DMS153 treated with DMSO at 0.1 percent for 48 hours (cell line): ENCODE measurements around the gene COPG1.
"Not testable (repeated sequence)": the region's sequence is repeated elsewhere in the genome, so short reads cannot be mapped to it uniquely, and the experiment has no call there.

Source experiments
- DNase-seq: peaks from one replicate; lab custom pipeline; 2025; ENCODE audit not compliant: unreplicated experiment; lab: John Stamatoyannopoulos, UW

Gene COPG1

GRCh38 chr3:129240436-129240835, 9.0 kb upstream of the COPG1 start:
- no peak for DNase-seq

DNA sequence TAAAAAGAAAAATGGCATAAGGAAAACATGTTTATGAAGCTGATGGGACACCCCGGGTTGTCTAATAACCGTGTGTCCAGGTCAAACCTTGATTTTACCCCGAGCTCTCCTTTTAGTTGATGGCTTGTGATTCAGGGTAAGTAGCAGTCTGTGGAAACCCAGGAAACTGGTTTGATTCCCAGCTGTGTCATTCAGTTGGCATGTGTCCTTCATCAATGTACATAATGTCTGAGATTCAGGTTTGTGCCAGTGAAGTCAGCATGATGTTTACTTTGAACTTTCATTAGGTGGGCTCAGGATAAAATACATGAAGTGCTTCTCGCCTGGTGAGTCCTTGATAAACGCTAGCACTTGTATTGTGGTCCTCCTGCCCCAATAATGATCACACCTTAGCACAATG, 4.3 kb upstream of the COPG1 start:
- DNase-seq: no peak

DNA sequence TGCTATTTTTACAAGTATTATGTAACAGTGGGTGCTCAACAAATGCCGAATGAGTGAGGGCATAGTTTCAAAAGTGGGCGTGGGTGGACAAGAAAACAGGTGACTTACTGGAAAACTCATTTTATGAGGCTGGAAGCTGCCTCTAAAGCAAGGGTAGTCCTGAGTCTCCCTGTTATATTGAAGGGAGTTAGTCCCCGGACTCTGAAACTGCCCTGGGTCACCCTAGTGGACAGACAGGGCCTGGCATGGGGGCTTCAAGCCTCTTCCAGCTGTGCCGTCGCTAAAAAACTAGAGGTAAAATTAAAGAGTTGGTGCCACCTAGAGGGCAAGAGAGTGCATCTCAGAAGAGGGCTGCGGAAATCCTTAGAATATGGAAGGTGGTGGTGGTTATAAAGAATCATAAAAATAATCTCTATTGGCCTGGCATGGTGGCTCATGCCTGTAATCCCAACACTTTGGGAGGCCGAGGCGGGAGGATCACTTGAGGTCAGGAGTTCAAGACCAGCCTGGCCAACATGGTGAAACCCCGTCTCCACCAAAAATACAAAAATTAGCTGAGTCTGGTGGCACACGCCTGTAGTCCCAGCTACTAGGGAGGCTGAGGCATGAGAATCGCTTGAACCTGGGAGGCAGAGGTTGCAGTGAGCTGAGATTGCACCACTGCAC, 3.6 kb upstream of the COPG1 start:
- peak; percentile 74 for DNase-seq

DNA sequence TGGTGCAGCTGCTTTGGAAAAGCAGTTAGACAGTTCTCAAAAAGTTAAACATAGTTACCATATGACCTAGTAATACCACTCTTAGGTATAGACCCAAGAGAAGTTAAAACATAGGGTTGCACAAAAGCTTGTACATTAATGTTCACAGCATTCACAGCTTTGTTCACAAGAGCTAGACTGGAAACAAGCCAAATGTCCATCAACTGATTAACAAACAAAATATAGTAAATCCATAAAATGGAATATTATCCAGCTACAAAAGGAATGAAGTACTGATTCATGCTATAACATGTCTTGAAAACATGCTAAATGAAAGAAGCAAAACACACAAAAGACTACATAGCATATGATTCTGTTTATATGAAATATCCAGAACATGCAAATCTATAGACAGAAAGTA, 2.8 kb upstream of the COPG1 start:
- no peak for DNase-seq

DNA sequence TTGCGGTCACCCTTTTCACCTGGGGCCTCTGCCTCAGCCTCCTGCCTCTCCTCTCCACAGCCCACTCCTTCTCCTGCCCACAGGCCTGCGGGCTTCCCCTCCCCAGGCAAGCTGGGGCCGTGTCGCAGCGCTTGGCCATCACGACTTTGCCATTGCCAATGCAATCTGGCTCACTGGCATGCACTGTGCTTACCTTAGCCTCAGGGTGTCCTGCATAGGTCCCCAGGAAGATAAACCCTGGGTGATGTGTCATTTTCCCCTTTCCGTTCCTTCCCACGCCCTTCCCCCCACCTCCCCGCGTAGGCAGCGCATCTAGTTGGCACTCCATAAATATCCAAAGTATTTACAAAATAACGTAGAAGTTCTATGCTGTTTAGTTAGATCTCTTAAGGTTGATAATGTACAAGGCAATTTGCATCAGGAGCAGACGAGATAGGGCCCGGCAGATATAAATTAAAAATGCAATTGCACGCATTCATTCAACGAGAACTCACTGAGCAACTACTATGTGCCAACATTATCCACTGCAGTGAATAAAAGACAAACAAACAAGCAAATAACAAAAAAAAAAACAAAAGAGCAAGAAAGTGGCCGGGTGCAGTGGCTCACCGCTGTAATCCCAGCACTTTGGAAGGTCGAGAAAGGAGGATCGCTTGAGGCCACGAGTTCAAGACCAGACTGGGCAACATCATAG, 973 bp upstream of the COPG1 start:
- no peak for DNase-seq

- DNase-seq: no peak
Observed at GRCh38 chr3:129252748-129253147, 3.3 kb downstream of the COPG1 start.

DNA sequence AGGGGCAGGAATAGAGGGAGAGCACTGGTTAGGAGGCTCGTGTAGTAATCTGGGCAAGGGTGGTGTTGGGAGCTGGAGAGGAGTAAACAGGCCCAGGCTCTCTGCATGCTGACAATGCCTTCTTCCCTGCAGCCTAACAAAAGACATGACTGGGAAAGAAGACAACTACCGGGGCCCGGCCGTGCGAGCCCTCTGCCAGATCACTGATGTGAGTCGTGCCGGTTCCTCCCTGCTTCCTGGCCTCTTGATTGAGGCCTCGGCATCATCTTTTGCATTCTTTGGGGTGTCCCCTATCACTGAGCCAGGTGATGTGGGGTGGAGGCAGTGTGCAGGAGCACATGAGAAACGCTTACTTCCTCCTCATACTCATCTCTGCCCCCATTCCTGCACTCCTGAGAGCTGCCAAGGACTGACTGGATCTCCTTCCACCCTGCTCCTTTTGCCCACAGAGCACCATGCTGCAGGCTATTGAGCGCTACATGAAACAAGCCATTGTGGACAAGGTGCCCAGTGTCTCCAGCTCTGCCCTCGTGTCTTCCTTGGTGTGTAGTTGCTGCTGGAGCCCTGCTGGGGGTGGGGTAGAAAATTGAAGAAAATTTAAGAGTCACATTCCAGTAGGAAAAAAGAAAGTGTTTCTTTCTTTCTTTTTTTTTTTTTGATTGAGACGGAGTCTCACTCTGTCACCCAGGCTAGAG, 5.3 kb downstream of the COPG1 start:
- DNase-seq: no peak

DNA sequence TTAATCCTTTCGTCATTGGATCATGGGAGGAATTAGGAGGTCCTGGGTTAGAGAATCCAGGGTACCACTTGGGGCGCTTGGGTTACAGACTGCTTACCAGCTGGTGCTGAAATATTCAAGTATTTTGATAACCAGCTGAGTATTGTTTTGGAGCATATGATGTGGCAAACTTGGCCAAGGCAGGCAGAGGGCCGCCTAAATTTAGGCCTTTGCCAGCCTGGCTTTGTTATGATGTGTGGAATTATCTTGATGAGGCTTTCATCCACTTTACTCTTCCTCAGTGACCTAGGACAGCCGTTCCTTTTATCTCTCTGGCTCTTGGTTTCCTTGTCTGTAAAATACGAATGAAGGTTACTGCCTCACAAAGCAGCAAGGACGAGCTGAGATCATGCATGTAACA, 6.9 kb downstream of the COPG1 start:
- no peak for DNase-seq

DNA sequence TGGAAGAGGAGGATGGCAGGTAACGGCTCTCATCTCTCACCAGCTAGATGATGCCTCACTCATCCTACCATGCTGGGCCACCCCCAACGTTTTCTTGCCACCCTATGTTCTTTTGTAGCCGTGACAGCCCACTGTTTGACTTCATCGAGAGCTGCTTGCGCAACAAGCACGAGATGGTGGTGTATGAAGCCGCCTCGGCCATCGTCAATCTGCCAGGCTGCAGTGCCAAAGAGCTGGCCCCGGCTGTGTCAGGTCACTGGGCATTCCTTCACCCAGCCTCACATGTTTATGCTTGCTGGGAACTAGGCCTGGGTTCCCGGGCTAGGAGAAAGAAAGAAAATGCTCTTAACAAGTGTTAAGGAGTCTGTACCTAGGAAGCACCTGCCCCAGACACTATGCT, 8.2 kb downstream of the COPG1 start:
- no peak for DNase-seq

DNA sequence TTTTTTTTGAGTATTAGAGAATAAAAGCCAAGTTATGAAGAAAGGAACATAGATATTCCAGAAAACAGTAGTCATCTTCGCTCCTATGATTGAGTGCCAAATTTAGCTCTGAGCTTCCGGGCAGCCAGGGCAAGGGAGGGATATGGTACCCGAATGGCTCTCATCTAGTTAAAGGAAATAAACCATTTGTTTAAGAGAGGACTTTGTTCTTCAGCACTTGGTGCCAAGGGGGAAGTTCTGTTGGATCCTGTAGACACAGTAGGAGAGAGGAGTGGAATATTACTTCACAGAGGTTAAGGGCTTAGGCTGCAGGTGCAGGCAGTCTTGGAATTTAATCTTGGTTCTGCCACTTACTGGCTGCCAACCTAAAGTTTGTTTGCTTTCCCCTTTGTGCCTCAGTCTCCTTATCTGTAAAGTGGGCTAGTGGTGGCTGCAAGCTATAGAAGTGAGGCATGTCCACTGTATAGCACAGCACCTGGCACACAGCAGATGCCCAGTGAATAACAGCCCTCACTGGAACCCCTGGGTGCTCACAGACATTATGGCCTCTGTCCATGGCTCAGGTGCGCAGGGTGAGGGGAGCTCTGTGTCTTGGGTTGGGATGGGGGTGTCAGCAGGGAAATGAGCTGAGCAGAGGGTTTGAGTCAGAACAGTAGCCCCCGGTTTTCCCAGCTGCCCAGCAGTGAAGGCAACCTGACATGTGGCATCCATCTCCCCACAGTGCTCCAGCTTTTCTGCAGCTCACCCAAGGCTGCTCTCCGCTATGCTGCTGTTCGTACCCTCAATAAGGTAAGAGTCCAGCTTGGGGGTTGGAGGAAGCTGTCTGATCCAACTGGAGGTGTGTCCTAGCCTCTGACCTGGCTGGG, 10.4 kb downstream of the COPG1 start:
- DNase-seq: no peak

DNA sequence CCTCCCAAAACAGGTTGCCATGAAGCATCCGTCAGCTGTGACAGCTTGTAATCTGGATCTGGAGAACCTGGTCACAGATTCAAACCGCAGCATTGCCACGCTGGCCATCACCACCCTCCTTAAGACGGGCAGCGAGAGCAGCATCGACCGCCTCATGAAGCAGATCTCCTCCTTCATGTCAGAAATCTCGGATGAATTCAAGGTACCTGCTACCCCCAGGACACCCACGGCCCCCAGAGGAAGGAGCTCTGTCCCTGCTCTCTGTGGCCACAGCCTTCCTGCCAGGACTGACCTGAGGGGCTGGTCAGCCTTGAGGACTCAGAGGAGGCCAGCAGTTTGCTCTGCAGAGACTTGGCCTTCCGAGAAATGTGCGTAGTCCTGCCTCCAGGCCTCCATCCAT, 11.2 kb downstream of the COPG1 start:
- DNase-seq: no peak

DNA sequence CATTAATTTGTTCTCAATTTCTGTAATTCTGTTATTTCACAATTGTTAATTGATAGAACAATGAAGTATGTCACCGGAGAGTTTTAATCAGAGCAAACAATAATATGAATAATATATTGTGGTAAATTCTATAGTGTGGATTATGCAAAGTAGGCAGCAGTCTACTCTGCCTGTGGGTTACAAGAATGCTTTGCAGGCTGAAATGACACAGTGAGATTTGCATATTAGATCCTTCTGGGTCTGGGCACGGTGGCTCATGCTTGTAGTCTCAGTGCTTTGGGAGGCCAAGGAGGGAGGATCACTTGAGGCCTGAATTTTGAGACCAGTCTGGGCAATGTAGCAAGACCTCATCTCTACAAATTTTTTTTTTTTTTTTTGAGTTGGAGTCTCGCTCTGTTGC, 12.5 kb downstream of the COPG1 start:
- no peak for DNase-seq

DNA sequence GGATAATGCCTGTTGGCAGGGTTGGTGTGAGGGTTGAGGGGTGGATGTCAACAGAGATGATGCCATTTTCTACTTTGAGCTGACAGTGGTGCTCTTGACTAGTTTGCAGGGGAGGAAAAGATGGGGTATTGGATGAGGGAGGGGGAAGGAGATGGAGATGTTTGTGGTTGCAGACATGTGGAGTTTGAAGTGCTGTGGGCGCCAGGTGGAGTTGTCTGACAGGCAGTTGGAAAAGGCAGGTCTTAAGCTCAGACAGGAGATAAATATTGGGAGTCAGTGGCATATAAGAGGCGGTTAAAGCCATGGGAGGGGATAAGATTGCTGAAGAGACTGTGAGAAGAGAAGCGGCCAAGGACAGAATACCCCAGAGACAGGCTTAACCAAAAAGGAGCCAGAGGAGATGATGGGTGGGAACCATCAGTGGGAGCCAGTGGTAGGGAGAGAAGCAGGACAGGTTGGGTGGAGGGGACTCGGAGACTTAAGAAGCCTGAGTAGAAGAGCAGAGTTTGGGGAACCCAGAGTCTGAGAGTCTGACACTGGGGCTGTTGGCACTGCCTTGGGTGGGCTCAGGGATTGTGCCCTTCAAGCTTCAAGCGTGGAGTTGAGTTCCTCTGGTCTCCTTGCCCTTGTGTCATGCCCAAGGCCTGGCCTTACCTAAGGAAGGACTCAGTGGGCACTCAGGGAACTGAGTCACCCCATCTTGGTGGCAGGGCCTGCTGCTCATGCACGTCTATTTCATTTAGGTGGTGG, 13.9 kb downstream of the COPG1 start:
- no peak for DNase-seq

DNA sequence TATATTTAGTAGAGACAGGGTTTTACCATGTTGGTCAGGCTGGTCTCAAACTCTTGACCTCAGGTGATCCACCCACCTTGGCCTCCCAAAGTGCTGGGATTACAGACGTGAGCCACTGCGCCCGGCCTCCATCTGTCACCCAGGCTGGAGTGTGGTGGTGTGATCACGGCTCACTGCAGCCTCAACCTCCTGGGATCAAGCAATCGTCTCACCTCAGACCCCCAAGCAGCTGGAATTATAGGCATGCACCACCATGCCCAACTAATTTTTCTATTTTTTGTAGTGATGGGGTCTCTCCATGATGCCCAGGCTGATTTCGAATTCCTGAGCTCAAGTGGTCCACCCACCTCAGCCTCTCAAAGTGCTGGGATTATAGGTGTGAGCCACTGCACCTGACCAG, 15.6 kb downstream of the COPG1 start:
- not testable (repeated sequence) for DNase-seq

- no peak for DNase-seq
Observed at GRCh38 chr3:129266651-129267050, 17.2 kb downstream of the COPG1 start.

GRCh38 chr3:129268396-129268795, 19.0 kb downstream of the COPG1 start:
- DNase-seq: no peak

DNA sequence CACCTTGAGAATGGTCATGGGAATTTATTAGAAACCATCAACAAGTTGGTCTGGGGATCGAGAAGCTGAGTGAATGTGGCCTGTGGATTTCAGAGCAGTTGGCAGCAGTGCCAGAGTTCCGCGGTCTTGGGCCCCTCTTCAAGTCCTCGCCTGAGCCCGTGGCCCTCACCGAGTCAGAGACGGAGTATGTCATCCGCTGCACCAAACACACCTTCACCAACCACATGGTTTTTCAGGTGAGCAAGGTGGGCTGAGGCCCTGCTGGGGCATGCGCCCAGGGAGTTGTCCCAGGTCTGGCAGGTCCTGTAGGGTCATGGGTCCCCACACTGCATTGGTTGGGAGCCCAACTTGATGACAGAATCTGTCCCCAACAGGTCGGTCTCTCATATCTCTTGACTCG, 22.3 kb downstream of the COPG1 start:
- DNase-seq: no peak

GRCh38 chr3:129276385-129276784, 27.0 kb downstream of the COPG1 start:
- DNase-seq: no peak

- DNase-seq: no peak
Observed at GRCh38 chr3:129277829-129278271, 28.4 kb downstream of the COPG1 start.

GRCh38 chr3:129278439-129278965, 29.1 kb downstream of the COPG1 start, which contains the start of gene HMCES:
Gene HMCES (plus strand): TSS chr3:129278870. CDS start chr3:129279733, 863 bp downstream.
- peak; percentile 93 for DNase-seq
